Thyroid gland (tissue), 4 donors: ENCODE measurements around the gene DFFB. TPM values are rescaled to one million over a fixed set of nuclear protein-coding genes. Genes with fewer than 3 reads are reported as not detected.

Source experiments
- DNase-seq, 2 donors: peaks; one replicate each; pipeline ENCODE4 v3.0.0-alpha.2; 2019
- H3K27ac ChIP-seq, 3 donors: fragments of 200-600 bp; sonication (generic); 1 replicate in 2 of 3; 2 replicates in 1 of 3; pipeline ENCODE4 v1.5.1; 2016 to 2019; ENCODE audit warnings: mild to moderate bottlenecking in 1 of 3, moderate library complexity in 1 of 3
- H3K27me3 ChIP-seq: fragments of 200-600 bp; sonication (generic); one replicate; pipeline ENCODE4 v1.5.1; 2019
- H3K36me3 ChIP-seq, 2 donors: fragments of 200-600 bp; sonication (generic); one replicate each; pipeline ENCODE4 v1.5.1; 2016 to 2019
- H3K4me1 ChIP-seq, 2 donors: fragments of 200-600 bp; sonication (generic); one replicate each; pipeline ENCODE4 v1.5.1; 2017 to 2019
- H3K4me3 ChIP-seq, 3 donors: fragments of 200-600 bp; sonication (generic); replicated peaks in 1 of 3; 1 replicate in 2 of 3; 2 replicates in 1 of 3; pipeline ENCODE4 v1.5.1; 2016; ENCODE audit warnings: mild to moderate bottlenecking in 1 of 3
- H3K9me3 ChIP-seq: fragments of 200-600 bp; sonication (generic); one replicate; pipeline ENCODE4 v1.5.1; 2017
- CTCF ChIP-seq, 6 experiments: fragments of 200-600 bp in 3 of 6; fragments of 450-650 bp in 3 of 6; sonication (generic) in 3 of 6; IDR thresholded peaks; one replicate each; pipeline ENCODE4 v1.5.1; 2016 to 2019; ENCODE audit warnings: antibody characterized with exemption in 6 of 6, mild to moderate bottlenecking in 2 of 6, inconsistent platforms in 1 of 6, moderate library complexity in 1 of 6
- POLR2A ChIP-seq, 2 donors: fragments of 450-650 bp; IDR thresholded peaks; one replicate each; pipeline ENCODE4 v1.6.1; 2017; ENCODE audit warnings: antibody characterized with exemption in 2 of 2, mild to moderate bottlenecking in 2 of 2, moderate library complexity in 1 of 2
- WGBS, 2 donors: methylation state at CpG; one replicate each; pipeline ENCODE4 v1.1.5; 2017; 5-methylcytosine and 5-hydroxymethylcytosine counted together
- intact Hi-C: fragments of 100-400 bp; cut with DNase I; formaldehyde crosslinking; loops from one replicate; pipeline ENCODE4 v1.15.1; 2023
- total RNA-seq, 4 donors: library from RNA; depleted of rRNA; stranded (reverse); fragments of >200 nt; gene quantifications; one replicate each; pipeline ENCODE4 v1.2.3, GENCODE V29; 2016

The DFFB gene
- total RNA-seq, 4 donors from 2014 or later = 5.1 to 8.6 (median 6.8) TPM

DNA sequence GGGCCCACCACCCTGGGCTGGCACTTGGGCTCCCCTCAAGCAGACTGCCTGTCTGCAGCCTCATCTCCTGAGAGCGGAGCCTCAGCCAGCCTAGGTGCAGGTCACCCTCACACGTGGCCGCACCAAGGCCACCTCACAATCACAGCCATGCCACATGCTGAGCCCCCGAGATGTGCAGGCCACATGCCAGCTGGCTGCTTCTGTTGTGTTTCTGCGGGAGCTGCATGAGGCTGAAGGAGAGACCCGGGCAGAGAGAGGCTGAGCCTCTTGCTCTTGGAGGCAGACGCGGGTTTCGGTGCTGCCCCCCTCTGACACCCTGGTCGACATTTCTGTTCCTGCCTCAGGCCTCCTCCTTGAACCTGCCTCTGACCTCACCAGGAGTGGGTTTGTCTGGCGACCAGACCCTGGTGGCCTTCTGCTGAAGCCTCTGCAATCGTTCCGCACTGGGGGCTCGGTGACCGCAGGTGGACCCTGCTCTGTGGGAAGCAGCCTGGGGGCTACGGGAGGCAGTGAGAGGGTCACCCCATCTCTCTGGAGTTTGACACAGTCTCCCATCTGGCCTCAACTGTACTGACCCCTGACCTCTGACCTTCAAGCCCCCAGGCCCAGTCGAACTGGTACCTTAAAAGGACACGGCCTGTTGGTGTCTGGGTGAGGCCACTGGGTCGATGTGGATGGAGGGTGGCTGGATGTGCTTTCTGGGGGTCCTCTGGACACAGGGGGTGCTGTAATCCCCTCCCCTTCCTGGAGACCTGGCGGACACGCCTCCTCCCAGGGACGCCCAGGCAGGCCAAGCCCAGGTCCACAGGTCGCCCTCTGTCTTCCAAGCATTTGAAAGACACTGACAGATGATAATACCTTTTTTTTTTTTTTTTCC, 55.8 kb downstream of the DFFB start:
- intact Hi-C loops = loop anchor here (10.0 kb wide), 1 partner anchor 1832 kb away; no protein-coding TSS in a partner anchor
- no peak for DNase-seq
- H3K9me3 ChIP-seq = no peaks in the 10 kb centered on the region
- peaks cover 0 to 5% of the 10 kb centered on the region in 2 donors for H3K4me1 ChIP-seq
- H3K27ac ChIP-seq = no peak overlapping the region
- H3K4me3 ChIP-seq = no peak overlapping the region
- no peaks in the 10 kb centered on the region for H3K36me3 ChIP-seq
- no peaks in the 10 kb centered on the region for H3K27me3 ChIP-seq
- 91 to 94% methylated on average over 7 to 23 of the region's 23 CpGs for WGBS, 2 donors
- no peak for TF ChIP-seq POLR2A (IDR thresholded peaks at IDR 0.05)
- TF ChIP-seq CTCF (IDR thresholded peaks at IDR 0.05) = no peak

GRCh38 chr1:3914331-3914851, 57.1 kb downstream of the DFFB start:
- Histone ChIP-seq H3K27me3 (no peaks in the 10 kb centered on the region), H3K9me3 (no peaks in the 10 kb centered on the region), H3K27ac (no peak overlapping the region), H3K4me3 (no peak overlapping the region), H3K4me1 (peaks cover 0 to 5% of the 10 kb centered on the region in 2 donors), H3K36me3 (no peaks in the 10 kb centered on the region)
- WGBS, 2 donors = 90 to 91% methylated on average over 16 to 21 of the region's 21 CpGs
- intact Hi-C loops = loop anchor here (10.0 kb wide), 1 partner anchor 1830 kb away; no protein-coding TSS in a partner anchor
- DNase-seq = no peak
- TF ChIP-seq POLR2A (IDR thresholded peaks at IDR 0.05) = no peak
- no peak for TF ChIP-seq CTCF (IDR thresholded peaks at IDR 0.05)

DNA sequence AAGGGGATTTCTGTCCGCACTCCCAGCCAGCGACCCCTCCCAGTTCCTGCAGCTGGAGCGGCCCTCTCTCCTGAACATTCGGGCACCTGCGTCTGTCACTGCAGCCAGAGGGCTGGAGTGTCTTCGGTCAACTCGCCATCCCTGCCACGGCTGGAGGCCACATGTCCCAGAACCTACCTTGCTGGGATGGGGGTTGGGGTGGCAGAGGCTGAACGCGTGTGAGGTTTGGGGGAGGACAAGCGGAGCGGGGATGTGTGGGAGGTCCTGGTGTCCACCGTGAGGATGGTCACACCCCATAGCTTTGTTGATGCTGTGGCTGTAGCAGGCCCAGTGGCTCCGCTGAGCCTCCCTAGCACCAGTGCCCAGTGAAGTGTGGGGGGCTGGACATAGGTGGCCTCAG, 57.6 kb downstream of the DFFB start:
- Histone ChIP-seq H3K27me3 (no peaks in the 10 kb centered on the region), H3K4me1 (peaks cover 0 to 5% of the 10 kb centered on the region in 2 donors), H3K36me3 (no peaks in the 10 kb centered on the region), H3K4me3 (no peak overlapping the region), H3K9me3 (no peaks in the 10 kb centered on the region), H3K27ac (no peak overlapping the region)
- DNase-seq = no peak
- intact Hi-C loops = loop anchor here (10.0 kb wide), 1 partner anchor 1830 kb away; no protein-coding TSS in a partner anchor
- TF ChIP-seq CTCF (IDR thresholded peaks at IDR 0.05) = no peak
- TF ChIP-seq POLR2A (IDR thresholded peaks at IDR 0.05) = no peak
- WGBS, 2 donors = 92 to 96% methylated on average over 8 to 13 of the region's 14 CpGs

GRCh38 chr1:3915551-3916121, 58.4 kb downstream of the DFFB start:
- intact Hi-C loops = loop anchor here (10.0 kb wide), 1 partner anchor 1829 kb away; no protein-coding TSS in a partner anchor
- TF ChIP-seq POLR2A (IDR thresholded peaks at IDR 0.05) (no peak), CTCF (IDR thresholded peaks at IDR 0.05) (no peak)
- 85 to 90% methylated on average over 13 to 14 of the region's 15 CpGs for WGBS, 2 donors
- H3K9me3 ChIP-seq = no peaks in the 10 kb centered on the region
- DNase-seq = no peak
- H3K27me3 ChIP-seq = no peaks in the 10 kb centered on the region
- H3K4me3 ChIP-seq = no peak overlapping the region
- H3K36me3 ChIP-seq = no peaks in the 10 kb centered on the region
- H3K4me1 ChIP-seq = peaks cover 0 to 5% of the 10 kb centered on the region in 2 donors
- no peak overlapping the region for H3K27ac ChIP-seq
